Measurements from ENCODE around the gene PELI2.

DNA sequence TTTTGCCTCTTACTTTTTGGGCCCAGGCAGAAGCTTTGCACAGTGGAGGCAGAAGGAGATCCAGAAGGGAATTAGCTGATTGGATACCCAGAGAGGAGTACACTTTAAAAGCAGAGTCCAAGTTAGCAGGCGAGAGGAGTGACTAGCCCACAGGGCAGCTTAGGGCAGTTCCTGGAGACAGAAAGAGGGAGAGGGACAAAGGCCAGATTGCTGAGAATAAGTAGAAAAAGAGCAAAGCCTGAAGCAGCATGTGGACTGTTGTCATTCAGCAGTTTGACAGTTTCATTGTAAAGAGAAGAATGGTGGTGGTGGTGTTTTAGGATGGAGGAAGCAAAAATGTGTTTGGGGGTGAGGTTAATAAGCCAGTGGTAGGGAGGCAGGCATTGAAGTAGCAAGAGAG is 95.1 kb downstream of the PELI2 start:
- TF ChIP-seq CTCF (IDR thresholded peaks at IDR 0.05) (no peak), EZH2 (IDR thresholded peaks at IDR 0.05) (no peak), EZH2phosphoT487 (IDR thresholded peaks at IDR 0.05) (no peak)

All from neural progenitor cell (in vitro differentiated cells).